Panc1 (cell line): ENCODE measurements around the gene PRKAR2B. TPM values are rescaled to one million over a fixed set of nuclear protein-coding genes. Genes with fewer than 3 reads are reported as not detected.

Source experiments
- ATAC-seq: fragments of 200-7000 bp; cut with Tn5 transposase; 2 replicates; pipeline ENCODE4 v1.9.1; 2020; ENCODE audit warnings: mild to moderate bottlenecking, moderate library complexity
- BruUV-seq: library from RNA; stranded (reverse); fragments of 400-500 nt; replicated peaks from 2 replicates; lab custom pipeline; 2021; lab: Mats Ljungman, UMichigan
- CTCF ChIA-PET: fragments of 300-600 bp; sonication (Branson Sonifier 250); formaldehyde crosslinking; loops from one replicate; lab custom pipeline; 2022; ENCODE audit warnings: antibody characterized with exemption; lab: Charles Lee
- POLR2A ChIA-PET: fragments of 300-600 bp; sonication (Branson Sonifier 250); formaldehyde crosslinking; loops from one replicate; lab custom pipeline; 2022; ENCODE audit warnings: antibody characterized with exemption; lab: Charles Lee
- DNase-seq: peaks from one replicate; pipeline ENCODE4 v3.0.0-alpha.2; 2010; ENCODE audit warnings: low read depth, low spot score
- H3K27ac ChIP-seq: 2 replicates; pipeline ENCODE4 v1.5.1; 2011; ENCODE audit warnings: mild to moderate bottlenecking, low read length, inconsistent platforms
- H3K27me3 ChIP-seq: fragments of 200-500 bp; sonication (Bioruptor generic); 2 replicates; pipeline ENCODE4 v1.6.0; 2014; ENCODE audit warnings: low read length, inconsistent platforms; ENCODE audit not compliant: control insufficient read depth, insufficient read depth
- H3K36me3 ChIP-seq: fragments of 200-500 bp; sonication (Bioruptor generic); 2 replicates; pipeline ENCODE4 v1.5.1; 2014; ENCODE audit warnings: inconsistent platforms, mild to moderate bottlenecking, low read length, moderate library complexity; ENCODE audit not compliant: control insufficient read depth, insufficient read depth
- H3K4me1 ChIP-seq: 2 replicates; pipeline ENCODE4 v1.5.1; 2011; ENCODE audit warnings: inconsistent platforms, mild to moderate bottlenecking, low read length, moderate library complexity; ENCODE audit not compliant: control insufficient read depth, insufficient read depth
- H3K4me3 ChIP-seq, 2 experiments: 2 replicates each; pipeline ENCODE4 v1.5.1; 2011 to 2012; ENCODE audit warnings: low read depth in 2 of 2, low read length in 2 of 2, mild to moderate bottlenecking in 2 of 2, inconsistent platforms in 1 of 2, moderate library complexity in 1 of 2
- H3K9me3 ChIP-seq: fragments of 200-500 bp; sonication (Bioruptor generic); 2 replicates; pipeline ENCODE4 v1.5.1; 2014; ENCODE audit warnings: low read depth, mild to moderate bottlenecking, inconsistent platforms, low read length, moderate library complexity; ENCODE audit not compliant: control insufficient read depth, insufficient read depth
- POLR2AphosphoS5 ChIP-seq: IDR thresholded peaks from 2 replicates; pipeline ENCODE4 v1.6.1; 2012; ENCODE audit warnings: mild to moderate bottlenecking, low read depth, low read length, moderate library complexity
- SIN3A ChIP-seq: IDR thresholded peaks from 2 replicates; pipeline ENCODE4 v1.6.1; 2012; ENCODE audit warnings: low read depth, mild to moderate bottlenecking, low read length, moderate library complexity, borderline replicate concordance; ENCODE audit not compliant: insufficient read depth
- TCF7L2 ChIP-seq: IDR thresholded peaks from 2 replicates; pipeline ENCODE4 v1.6.1; 2011; ENCODE audit warnings: mild to moderate bottlenecking, low read depth, low read length, inconsistent platforms
- in situ Hi-C: cut with HindIII; loops from 2 replicates; pipeline ENCODE4 v1.10.0; 2016; ENCODE audit warnings: low sequenced_read_pairs, low pct_unique_long_range_greater_than_20kb
- intact Hi-C: fragments of 100-400 bp; cut with micrococcal nuclease; formaldehyde crosslinking; loops from one replicate; pipeline ENCODE4 v1.10.0; 2022; ENCODE audit not compliant: unreplicated experiment
- total RNA-seq: library from RNA; stranded (reverse); gene quantifications from one replicate; pipeline ENCODE4 v1.2.1, GENCODE V29; 2021; ENCODE audit not compliant: unreplicated experiment
- TF ChIP-seq, protein P1 (sequence below), 2 experiments: IDR thresholded peaks; 2 replicates each; pipeline ENCODE4 v1.6.1; 2011 to 2012; ENCODE audit warnings: low read depth in 2 of 2, control low read depth in 1 of 2, low read length in 1 of 2, mild to moderate bottlenecking in 1 of 2, moderate library complexity in 1 of 2; ENCODE audit not compliant: insufficient read depth in 1 of 2
- TF ChIP-seq, protein P2 (sequence below): fragments of 450-650 bp; IDR thresholded peaks from 2 replicates; pipeline ENCODE4 v1.5.1; 2017; ENCODE audit warnings: mild to moderate bottlenecking

The PRKAR2B gene
- total RNA-seq, 1 experiment from 2014 or later, result 0.51 TPM

DNA sequence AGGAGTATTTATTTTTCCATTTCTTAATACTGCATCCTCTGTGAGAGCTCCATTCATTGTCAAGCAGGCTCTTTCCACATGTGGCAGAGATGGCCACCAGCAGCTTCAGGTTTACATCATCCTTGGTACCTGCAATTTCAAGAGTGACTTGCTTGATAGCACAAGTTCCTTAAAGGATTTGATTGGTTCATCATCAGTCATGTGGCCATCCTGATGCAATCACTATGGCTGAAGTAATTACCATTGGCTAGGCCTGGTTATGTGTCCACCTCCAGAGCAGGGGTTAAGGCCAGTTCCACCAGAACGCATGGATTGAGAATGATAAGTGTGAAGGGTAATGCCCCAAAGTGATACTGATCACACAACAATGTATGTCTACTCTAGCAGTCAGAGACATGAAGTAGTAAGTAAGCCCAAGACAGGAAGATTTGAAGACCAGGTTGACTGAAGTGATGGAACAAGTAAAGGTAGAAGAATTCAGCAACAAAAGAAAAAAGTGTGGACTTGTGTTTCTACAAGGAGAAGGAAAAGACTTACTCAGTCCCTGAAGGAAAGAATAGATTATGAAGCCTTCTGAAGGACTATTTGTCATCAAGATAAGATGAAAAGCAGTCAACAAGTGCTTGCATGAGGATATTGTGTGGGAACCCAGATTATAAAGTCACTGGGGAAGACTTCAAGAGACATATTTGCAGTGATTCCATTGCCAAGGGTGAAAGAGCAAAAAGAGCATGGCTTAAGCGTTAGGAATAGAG is 26.4 kb upstream of the PRKAR2B start:
- in situ Hi-C loops (no loop called here), intact Hi-C loops (no loop called here)
- ChIA-PET POLR2A (no interaction called here), CTCF (no interaction called here)
- no peaks in the 10 kb centered on the region for H3K9me3 ChIP-seq
- TF ChIP-seq SIN3A, result no peak
- no peak for TF ChIP-seq TCF7L2
- TF ChIP-seq, protein P1, sequence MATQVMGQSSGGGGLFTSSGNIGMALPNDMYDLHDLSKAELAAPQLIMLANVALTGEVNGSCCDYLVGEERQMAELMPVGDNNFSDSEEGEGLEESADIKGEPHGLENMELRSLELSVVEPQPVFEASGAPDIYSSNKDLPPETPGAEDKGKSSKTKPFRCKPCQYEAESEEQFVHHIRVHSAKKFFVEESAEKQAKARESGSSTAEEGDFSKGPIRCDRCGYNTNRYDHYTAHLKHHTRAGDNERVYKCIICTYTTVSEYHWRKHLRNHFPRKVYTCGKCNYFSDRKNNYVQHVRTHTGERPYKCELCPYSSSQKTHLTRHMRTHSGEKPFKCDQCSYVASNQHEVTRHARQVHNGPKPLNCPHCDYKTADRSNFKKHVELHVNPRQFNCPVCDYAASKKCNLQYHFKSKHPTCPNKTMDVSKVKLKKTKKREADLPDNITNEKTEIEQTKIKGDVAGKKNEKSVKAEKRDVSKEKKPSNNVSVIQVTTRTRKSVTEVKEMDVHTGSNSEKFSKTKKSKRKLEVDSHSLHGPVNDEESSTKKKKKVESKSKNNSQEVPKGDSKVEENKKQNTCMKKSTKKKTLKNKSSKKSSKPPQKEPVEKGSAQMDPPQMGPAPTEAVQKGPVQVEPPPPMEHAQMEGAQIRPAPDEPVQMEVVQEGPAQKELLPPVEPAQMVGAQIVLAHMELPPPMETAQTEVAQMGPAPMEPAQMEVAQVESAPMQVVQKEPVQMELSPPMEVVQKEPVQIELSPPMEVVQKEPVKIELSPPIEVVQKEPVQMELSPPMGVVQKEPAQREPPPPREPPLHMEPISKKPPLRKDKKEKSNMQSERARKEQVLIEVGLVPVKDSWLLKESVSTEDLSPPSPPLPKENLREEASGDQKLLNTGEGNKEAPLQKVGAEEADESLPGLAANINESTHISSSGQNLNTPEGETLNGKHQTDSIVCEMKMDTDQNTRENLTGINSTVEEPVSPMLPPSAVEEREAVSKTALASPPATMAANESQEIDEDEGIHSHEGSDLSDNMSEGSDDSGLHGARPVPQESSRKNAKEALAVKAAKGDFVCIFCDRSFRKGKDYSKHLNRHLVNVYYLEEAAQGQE (IDR thresholded peaks at IDR 0.05; ENCODE audit: insufficient read depth in 1 of 2, low read depth in 2 of 2, low read length in 1 of 2), result no peak
- H3K27ac ChIP-seq, result no peak overlapping the region
- H3K36me3 ChIP-seq, result no peaks in the 10 kb centered on the region
- ATAC-seq, result no peak
- no peak overlapping the region for H3K4me3 ChIP-seq
- DNase-seq, result no peak
- no peaks in the 10 kb centered on the region; the same call in 1 of the 2 replicates for H3K27me3 ChIP-seq
- H3K4me1 ChIP-seq, result no peaks in the 10 kb centered on the region
- no TSS peak for BruUV-seq

DNA sequence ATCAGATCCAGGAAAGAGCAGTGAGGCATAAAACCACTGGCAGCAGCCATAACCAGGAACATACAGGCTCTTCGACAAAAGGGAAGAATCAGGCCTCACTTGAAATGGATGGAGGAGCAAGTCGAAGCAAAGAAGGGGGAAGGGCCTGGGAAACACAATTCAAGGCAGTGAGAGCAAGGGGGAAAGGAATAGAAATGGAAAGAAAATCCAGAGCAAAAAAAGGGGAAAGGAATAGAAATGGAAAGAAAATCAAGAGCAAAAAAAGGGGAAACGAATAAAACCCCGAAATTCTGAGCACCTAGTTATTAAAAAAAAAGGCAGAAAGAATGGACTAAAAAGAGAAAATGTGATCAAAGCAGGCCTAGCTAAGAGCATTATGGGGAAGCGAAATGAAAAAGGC is 24.1 kb upstream of the PRKAR2B start:
- TF ChIP-seq, protein P1 (IDR thresholded peaks at IDR 0.05; ENCODE audit: insufficient read depth in 1 of 2, low read depth in 2 of 2, low read length in 1 of 2), result no peak
- TF ChIP-seq TCF7L2 (no peak), SIN3A (no peak), POLR2AphosphoS5 (no peak)
- TF ChIP-seq, protein P2, sequence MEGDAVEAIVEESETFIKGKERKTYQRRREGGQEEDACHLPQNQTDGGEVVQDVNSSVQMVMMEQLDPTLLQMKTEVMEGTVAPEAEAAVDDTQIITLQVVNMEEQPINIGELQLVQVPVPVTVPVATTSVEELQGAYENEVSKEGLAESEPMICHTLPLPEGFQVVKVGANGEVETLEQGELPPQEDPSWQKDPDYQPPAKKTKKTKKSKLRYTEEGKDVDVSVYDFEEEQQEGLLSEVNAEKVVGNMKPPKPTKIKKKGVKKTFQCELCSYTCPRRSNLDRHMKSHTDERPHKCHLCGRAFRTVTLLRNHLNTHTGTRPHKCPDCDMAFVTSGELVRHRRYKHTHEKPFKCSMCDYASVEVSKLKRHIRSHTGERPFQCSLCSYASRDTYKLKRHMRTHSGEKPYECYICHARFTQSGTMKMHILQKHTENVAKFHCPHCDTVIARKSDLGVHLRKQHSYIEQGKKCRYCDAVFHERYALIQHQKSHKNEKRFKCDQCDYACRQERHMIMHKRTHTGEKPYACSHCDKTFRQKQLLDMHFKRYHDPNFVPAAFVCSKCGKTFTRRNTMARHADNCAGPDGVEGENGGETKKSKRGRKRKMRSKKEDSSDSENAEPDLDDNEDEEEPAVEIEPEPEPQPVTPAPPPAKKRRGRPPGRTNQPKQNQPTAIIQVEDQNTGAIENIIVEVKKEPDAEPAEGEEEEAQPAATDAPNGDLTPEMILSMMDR, result no peak
- no TSS peak for BruUV-seq
- no peak for ATAC-seq

More for the DNA sequence above, 24.1 kb upstream of the PRKAR2B start:
- Histone ChIP-seq H3K9me3 (no peaks in the 10 kb centered on the region), H3K4me1 (no peaks in the 10 kb centered on the region), H3K27ac (no peak overlapping the region), H3K36me3 (no peaks in the 10 kb centered on the region), H3K4me3 (no peak overlapping the region), H3K27me3 (no peaks in the 10 kb centered on the region; the same call in 1 of the 2 replicates)
- ChIA-PET POLR2A (no interaction called here), CTCF (no interaction called here)
- in situ Hi-C loops, result no loop called here
- no peak for DNase-seq
- intact Hi-C loops, result no loop called here
